AG04449 (cell line): ENCODE data around the gene BCAS3.

Source experiments
- CTCF ChIA-PET: fragments of 350-600 bp; formaldehyde crosslinking; extraction: SDS; loops from one replicate; lab custom pipeline; 2021; ENCODE audit warnings: antibody characterized with exemption; lab: Yijun Ruan, JAX
- POLR2A ChIA-PET: fragments of 400-600, 350-600 bp; formaldehyde crosslinking; extraction: SDS; loops from one replicate; lab custom pipeline; 2020; ENCODE audit warnings: antibody characterized with exemption, inconsistent platforms; lab: Yijun Ruan, JAX
- DNase-seq: peaks from one replicate; pipeline ENCODE4 v3.0.0-alpha.2; 2010; ENCODE audit warnings: low read depth, low spot score
- H3K4me3 ChIP-seq: 2 replicates; pipeline ENCODE4 v1.5.1; 2011; ENCODE audit warnings: low read depth, mild to moderate bottlenecking, control low read depth, low read length
- CTCF ChIP-seq: IDR thresholded peaks from one replicate; pipeline ENCODE4 v1.5.1; 2011; ENCODE audit warnings: mild to moderate bottlenecking, moderate library complexity, low read length, control low read depth, inconsistent platforms; ENCODE audit not compliant: insufficient read depth; ENCODE audit errors: missing control alignments

The BCAS3 gene

GRCh38 chr17:61221181-61221580, 543.5 kb downstream of the BCAS3 start:
- no peak for DNase-seq
- TF ChIP-seq CTCF, result no peak
- POLR2A ChIA-PET, result no interaction called here
- no peak overlapping the region for H3K4me3 ChIP-seq
- CTCF ChIA-PET, result no interaction called here

- CTCF ChIA-PET, result no interaction called here
- no peak overlapping the region for H3K4me3 ChIP-seq
- no peak for DNase-seq
- no peak for TF ChIP-seq CTCF
- POLR2A ChIA-PET, result no interaction called here
Measured at GRCh38 chr17:61221597-61222471, 544.2 kb downstream of the BCAS3 start.

- ChIA-PET POLR2A (no interaction called here), CTCF (no interaction called here)
- no peak overlapping the region for H3K4me3 ChIP-seq
- no peak for TF ChIP-seq CTCF
- no peak for DNase-seq
Measured at GRCh38 chr17:61223725-61224124, 546.1 kb downstream of the BCAS3 start.

GRCh38 chr17:61225178-61225882, 547.7 kb downstream of the BCAS3 start:
- H3K4me3 ChIP-seq, result no peak overlapping the region
- TF ChIP-seq CTCF, result no peak
- CTCF ChIA-PET, result no interaction called here
- POLR2A ChIA-PET, result no interaction called here
- DNase-seq, result no peak

- H3K4me3 ChIP-seq, result no peak overlapping the region
- TF ChIP-seq CTCF, result no peak
- CTCF ChIA-PET, result interaction anchor here (1.0 kb wide), 1 partner anchor 18 kb away, joined by 3 read pairs; no protein-coding TSS in a partner anchor
- POLR2A ChIA-PET, result no interaction called here
- DNase-seq, result no peak
Measured at GRCh38 chr17:61227866-61228265, 550.2 kb downstream of the BCAS3 start.

GRCh38 chr17:61230461-61230860, 552.8 kb downstream of the BCAS3 start:
- no peak for DNase-seq
- H3K4me3 ChIP-seq, result no peak overlapping the region
- POLR2A ChIA-PET, result no interaction called here
- CTCF ChIA-PET, result no interaction called here
- TF ChIP-seq CTCF, result no peak
